Loucy (cell line): ENCODE results near the gene GDPGP1.

ENCODE experiments used
- EZH2phosphoT487 ChIP-seq: fragments of 200-600 bp; IDR thresholded peaks from 2 replicates; pipeline ENCODE4 v1.6.1; 2018; ENCODE audit warnings: antibody characterized with exemption, mild to moderate bottlenecking, moderate library complexity, borderline replicate concordance
- TF ChIP-seq, protein P1 (sequence below): fragments of 200-600 bp; sonication (generic); conservative IDR thresholded peaks from 2 replicates; pipeline ENCODE4 v1.5.1; 2014; ENCODE audit warnings: mild to moderate bottlenecking, antibody characterized with exemption, low read length

DNA sequence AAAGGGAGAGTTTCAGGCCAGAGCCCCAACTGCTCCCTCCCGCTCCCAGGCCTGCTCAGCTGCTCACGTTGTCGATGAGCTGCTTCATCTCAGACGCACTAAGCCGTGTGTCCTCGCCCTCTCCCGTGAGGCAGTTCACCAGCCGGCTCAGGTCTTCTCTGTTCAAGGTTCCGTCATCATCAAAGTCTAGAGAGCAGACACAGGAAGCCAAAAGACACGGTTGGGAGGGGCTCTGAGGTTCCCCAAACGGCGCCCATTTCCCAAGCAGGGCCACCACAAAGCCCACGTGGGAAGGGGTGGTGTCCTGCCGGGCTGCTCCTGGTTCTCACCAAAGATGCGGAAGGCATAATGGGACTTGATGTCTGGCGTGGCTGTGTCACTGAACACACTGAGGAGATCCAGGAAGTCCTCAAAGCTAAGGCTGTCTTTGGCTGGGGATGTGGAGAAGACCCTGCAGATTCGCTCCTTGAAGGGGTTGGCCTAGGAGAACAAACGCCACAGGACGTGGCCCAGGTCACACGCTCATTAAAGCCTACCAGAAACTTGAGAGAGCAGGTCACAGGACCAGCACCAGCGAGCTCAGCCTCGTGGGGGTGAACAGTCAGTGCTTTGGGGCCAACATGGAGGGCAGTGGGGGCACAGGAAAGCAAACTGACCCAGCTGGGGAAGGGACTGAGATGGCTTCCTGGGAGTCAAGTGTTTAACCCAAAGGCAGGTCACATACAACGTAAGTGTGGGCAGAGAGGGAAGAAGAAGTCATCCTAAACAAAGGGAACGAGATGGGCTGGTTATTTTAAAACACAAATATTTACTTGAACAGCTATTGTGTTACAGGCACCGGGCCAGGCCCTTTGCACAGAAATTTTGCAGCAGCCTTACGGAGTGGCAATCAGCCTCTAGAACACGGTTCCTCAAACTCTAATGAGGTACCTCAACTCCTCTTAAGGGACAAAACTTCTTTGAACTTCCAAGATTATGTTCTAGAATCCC lies 2.7 kb upstream of the GDPGP1 start:
- TF ChIP-seq, protein P1, sequence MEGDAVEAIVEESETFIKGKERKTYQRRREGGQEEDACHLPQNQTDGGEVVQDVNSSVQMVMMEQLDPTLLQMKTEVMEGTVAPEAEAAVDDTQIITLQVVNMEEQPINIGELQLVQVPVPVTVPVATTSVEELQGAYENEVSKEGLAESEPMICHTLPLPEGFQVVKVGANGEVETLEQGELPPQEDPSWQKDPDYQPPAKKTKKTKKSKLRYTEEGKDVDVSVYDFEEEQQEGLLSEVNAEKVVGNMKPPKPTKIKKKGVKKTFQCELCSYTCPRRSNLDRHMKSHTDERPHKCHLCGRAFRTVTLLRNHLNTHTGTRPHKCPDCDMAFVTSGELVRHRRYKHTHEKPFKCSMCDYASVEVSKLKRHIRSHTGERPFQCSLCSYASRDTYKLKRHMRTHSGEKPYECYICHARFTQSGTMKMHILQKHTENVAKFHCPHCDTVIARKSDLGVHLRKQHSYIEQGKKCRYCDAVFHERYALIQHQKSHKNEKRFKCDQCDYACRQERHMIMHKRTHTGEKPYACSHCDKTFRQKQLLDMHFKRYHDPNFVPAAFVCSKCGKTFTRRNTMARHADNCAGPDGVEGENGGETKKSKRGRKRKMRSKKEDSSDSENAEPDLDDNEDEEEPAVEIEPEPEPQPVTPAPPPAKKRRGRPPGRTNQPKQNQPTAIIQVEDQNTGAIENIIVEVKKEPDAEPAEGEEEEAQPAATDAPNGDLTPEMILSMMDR, result no peak
- no peak for TF ChIP-seq EZH2phosphoT487
